Inflammatory macrophage (primary cell): Measurements from ENCODE around the gene PDGFC.
"Not testable (repeated sequence)": the region's sequence is repeated elsewhere in the genome, so short reads cannot be mapped to it uniquely, and the experiment has no call there.

ENCODE experiments used
- DNase-seq, 2 donors: peaks; one replicate each; pipeline ENCODE4 v3.0.0-alpha.2; 2020 to 2022

Gene PDGFC

GRCh38 chr4:156896527-156896926 lies 75.1 kb downstream of the PDGFC start:
- DNase-seq = no peak

GRCh38 chr4:156894234-156894633 lies 77.4 kb downstream of the PDGFC start:
- DNase-seq = no peak

GRCh38 chr4:156892805-156893204 lies 78.8 kb downstream of the PDGFC start:
- peak in 1 of 2 donors; percentile 84 for DNase-seq

GRCh38 chr4:156889616-156890594 lies 81.7 kb downstream of the PDGFC start:
- DNase-seq = peak; percentile 25 to 27

GRCh38 chr4:156888762-156889161 lies 82.8 kb downstream of the PDGFC start:
- DNase-seq = peak in 1 of 2 donors; percentile 36

- peak; percentile 64 to 65 for DNase-seq
These were observed 85.1 kb downstream of the PDGFC start for GRCh38 chr4:156886481-156886880.

- DNase-seq = no peak
These were observed 86.2 kb downstream of the PDGFC start for GRCh38 chr4:156885374-156885773.

- DNase-seq = no peak
These were observed 87.4 kb downstream of the PDGFC start for GRCh38 chr4:156884183-156884582.

- DNase-seq = no peak
These were observed 95.9 kb downstream of the PDGFC start for GRCh38 chr4:156875704-156876103.

- no peak for DNase-seq
These were observed 96.5 kb downstream of the PDGFC start for GRCh38 chr4:156875055-156875454.

- DNase-seq = no peak
These were observed 97.8 kb downstream of the PDGFC start for GRCh38 chr4:156873799-156874198.

GRCh38 chr4:156870861-156871260 lies 100.7 kb downstream of the PDGFC start:
- no peak for DNase-seq

GRCh38 chr4:156870131-156870530 lies 101.5 kb downstream of the PDGFC start:
- peak in 1 of 2 donors; percentile 85 for DNase-seq

GRCh38 chr4:156866088-156866487 lies 105.5 kb downstream of the PDGFC start:
- not testable (repeated sequence) for DNase-seq

GRCh38 chr4:156865451-156865850 lies 106.1 kb downstream of the PDGFC start:
- peak in 1 of 2 donors; percentile 2 for DNase-seq

GRCh38 chr4:156858071-156858470 lies 113.5 kb downstream of the PDGFC start:
- DNase-seq = no peak

GRCh38 chr4:156838761-156839160 lies 132.8 kb downstream of the PDGFC start:
- DNase-seq = no peak

GRCh38 chr4:156837625-156838345 lies 133.8 kb downstream of the PDGFC start:
- DNase-seq = no peak

- DNase-seq = no peak
These were observed 138.7 kb downstream of the PDGFC start for GRCh38 chr4:156832886-156833285.

- DNase-seq = no peak
These were observed 141.2 kb downstream of the PDGFC start for GRCh38 chr4:156830351-156830750.

- DNase-seq = peak; percentile 67 to 91
These were observed 142.3 kb downstream of the PDGFC start for GRCh38 chr4:156829201-156829873.

- no peak for DNase-seq
These were observed 144.1 kb downstream of the PDGFC start for GRCh38 chr4:156827519-156827918.

GRCh38 chr4:156825074-156825473 lies 146.5 kb downstream of the PDGFC start:
- DNase-seq = no peak
